ENCODE data around the gene ZFAND3. TPM values are rescaled to one million over a fixed set of nuclear protein-coding genes. Genes with fewer than 3 reads are reported as not detected.

ZFAND3 gene
- total and polyA plus RNA-seq, 10 of the 15 experiments (the other 5 are each of a cell fraction or from before 2014, with no cell fraction given): 0.90 to 34.4 (median 16.3) TPM

DNA sequence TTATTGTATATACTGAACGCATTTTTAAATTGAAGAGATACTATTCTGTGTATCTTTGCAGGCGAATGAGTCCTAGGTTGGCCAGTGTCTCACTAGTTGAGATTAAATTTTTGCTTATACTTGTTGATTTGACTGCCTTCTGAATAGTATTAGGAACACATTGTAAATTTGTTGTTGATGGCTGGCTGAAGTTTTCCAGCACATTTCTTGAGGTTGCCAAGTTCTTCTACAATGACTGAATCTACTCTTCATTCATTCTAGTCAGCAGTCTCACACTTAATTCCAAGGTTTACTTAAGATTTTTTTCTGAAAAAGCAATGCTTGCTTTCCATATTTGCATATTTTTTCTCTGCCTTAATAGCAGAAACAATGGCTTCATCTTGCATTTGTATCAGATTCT, 151.7 kb downstream of the ZFAND3 start:
- intact Hi-C loops (cut with micrococcal nuclease; ENCODE audit: unreplicated experiment): no loop called here
- WGBS (ENCODE audit: insufficient coverage, insufficient replicate concordance, low lambda C conversion rate, missing lambda C conversion rate): 100% methylated on average over 2 of the region's 2 CpGs
- no peak for DNase-seq (ENCODE audit: low read depth, low spot score)
- Histone ChIP-seq H3K4me3 (no peak overlapping the region), H2AFZ (ENCODE audit: control insufficient read depth, low read depth, low read length) (no peak overlapping the region), H3K9ac (ENCODE audit: control insufficient read depth, insufficient read depth, low read length) (no peak overlapping the region), H3K36me3 (ENCODE audit: control insufficient read depth in 2 of 2, insufficient read depth in 2 of 2, low read length in 1 of 2) (no peaks in the 10 kb centered on the region), H4K20me1 (ENCODE audit: control insufficient read depth, insufficient read depth) (no peaks in the 10 kb centered on the region), H3K27ac (ENCODE audit: control insufficient read depth, insufficient read depth) (no peak overlapping the region), H3K4me1 (ENCODE audit: control insufficient read depth, insufficient read depth, low read length) (no peaks in the 10 kb centered on the region), H3K27me3 (replicated peaks in 1 of 2; ENCODE audit: control insufficient read depth in 2 of 2, insufficient read depth in 2 of 2, low read length in 1 of 2) (no peaks in the 10 kb centered on the region), H3K9me3 (replicated peaks; ENCODE audit: control insufficient read depth, insufficient read depth, low read length) (peaks cover 11% of the 10 kb centered on the region), H3K4me2 (ENCODE audit: control insufficient read depth, insufficient read depth) (no peak overlapping the region), H3K79me2 (ENCODE audit: control insufficient read depth, insufficient read depth, low read length) (peaks cover 16% of the 10 kb centered on the region)
- SMC1A ChIA-PET (ENCODE audit: uncharacterized antibody, unreplicated experiment): no interaction called here
- in situ Hi-C loops (cut with MboI): no loop called here
- POLR2A ChIA-PET: no interaction called here
- TF ChIP-seq HCFC1 (IDR thresholded peaks at IDR 0.05; ENCODE audit: low read length) (no peak), GABPA (IDR thresholded peaks at IDR 0.05; ENCODE audit: low read depth) (no peak), BMI1 (IDR thresholded peaks at IDR 0.05; ENCODE audit: borderline replicate concordance) (no peak), FOXK2 (IDR thresholded peaks at IDR 0.05) (no peak), ZNF24 (IDR thresholded peaks at IDR 0.05) (no peak), PML (IDR thresholded peaks at IDR 0.05; ENCODE audit: low read length) (no peak), NBN (IDR thresholded peaks at IDR 0.05) (no peak), CEBPB (IDR thresholded peaks at IDR 0.05; ENCODE audit: borderline replicate concordance in 1 of 2, low read depth in 2 of 2, low read length in 2 of 2) (no peak), BHLHE40 (IDR thresholded peaks at IDR 0.05; ENCODE audit: borderline replicate concordance in 1 of 2, low read depth in 2 of 2, low read length in 1 of 2) (no peak)
- TF ChIP-seq, protein P1, sequence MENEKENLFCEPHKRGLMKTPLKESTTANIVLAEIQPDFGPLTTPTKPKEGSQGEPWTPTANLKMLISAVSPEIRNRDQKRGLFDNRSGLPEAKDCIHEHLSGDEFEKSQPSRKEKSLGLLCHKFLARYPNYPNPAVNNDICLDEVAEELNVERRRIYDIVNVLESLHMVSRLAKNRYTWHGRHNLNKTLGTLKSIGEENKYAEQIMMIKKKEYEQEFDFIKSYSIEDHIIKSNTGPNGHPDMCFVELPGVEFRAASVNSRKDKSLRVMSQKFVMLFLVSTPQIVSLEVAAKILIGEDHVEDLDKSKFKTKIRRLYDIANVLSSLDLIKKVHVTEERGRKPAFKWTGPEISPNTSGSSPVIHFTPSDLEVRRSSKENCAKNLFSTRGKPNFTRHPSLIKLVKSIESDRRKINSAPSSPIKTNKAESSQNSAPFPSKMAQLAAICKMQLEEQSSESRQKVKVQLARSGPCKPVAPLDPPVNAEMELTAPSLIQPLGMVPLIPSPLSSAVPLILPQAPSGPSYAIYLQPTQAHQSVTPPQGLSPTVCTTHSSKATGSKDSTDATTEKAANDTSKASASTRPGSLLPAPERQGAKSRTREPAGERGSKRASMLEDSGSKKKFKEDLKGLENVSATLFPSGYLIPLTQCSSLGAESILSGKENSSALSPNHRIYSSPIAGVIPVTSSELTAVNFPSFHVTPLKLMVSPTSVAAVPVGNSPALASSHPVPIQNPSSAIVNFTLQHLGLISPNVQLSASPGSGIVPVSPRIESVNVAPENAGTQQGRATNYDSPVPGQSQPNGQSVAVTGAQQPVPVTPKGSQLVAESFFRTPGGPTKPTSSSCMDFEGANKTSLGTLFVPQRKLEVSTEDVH (IDR thresholded peaks at IDR 0.05; ENCODE audit: low read depth, partially characterized antibody): no peak
- TF ChIP-seq, protein P2, sequence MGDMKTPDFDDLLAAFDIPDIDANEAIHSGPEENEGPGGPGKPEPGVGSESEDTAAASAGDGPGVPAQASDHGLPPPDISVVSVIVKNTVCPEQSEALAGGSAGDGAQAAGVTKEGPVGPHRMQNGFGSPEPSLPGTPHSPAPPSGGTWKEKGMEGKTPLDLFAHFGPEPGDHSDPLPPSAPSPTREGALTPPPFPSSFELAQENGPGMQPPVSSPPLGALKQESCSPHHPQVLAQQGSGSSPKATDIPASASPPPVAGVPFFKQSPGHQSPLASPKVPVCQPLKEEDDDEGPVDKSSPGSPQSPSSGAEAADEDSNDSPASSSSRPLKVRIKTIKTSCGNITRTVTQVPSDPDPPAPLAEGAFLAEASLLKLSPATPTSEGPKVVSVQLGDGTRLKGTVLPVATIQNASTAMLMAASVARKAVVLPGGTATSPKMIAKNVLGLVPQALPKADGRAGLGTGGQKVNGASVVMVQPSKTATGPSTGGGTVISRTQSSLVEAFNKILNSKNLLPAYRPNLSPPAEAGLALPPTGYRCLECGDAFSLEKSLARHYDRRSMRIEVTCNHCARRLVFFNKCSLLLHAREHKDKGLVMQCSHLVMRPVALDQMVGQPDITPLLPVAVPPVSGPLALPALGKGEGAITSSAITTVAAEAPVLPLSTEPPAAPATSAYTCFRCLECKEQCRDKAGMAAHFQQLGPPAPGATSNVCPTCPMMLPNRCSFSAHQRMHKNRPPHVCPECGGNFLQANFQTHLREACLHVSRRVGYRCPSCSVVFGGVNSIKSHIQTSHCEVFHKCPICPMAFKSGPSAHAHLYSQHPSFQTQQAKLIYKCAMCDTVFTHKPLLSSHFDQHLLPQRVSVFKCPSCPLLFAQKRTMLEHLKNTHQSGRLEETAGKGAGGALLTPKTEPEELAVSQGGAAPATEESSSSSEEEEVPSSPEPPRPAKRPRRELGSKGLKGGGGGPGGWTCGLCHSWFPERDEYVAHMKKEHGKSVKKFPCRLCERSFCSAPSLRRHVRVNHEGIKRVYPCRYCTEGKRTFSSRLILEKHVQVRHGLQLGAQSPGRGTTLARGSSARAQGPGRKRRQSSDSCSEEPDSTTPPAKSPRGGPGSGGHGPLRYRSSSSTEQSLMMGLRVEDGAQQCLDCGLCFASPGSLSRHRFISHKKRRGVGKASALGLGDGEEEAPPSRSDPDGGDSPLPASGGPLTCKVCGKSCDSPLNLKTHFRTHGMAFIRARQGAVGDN (IDR thresholded peaks at IDR 0.05): no peak
- no peak for FAIRE-seq
- no TSS peak for BruUV-seq (replicated peaks)
- CTCF ChIA-PET: no interaction called here
- RAD21 ChIA-PET (ENCODE audit: unreplicated experiment): no interaction called here
- no peak for ATAC-seq
